ENCODE measurements around the gene MCF2L.
A peak's percentile ranks its signal among the peaks of the same experiment; 100 is the strongest.

MCF2L gene

GRCh38 chr13:112963641-112964040, 5.4 kb upstream of the MCF2L start:
- Mint-ChIP-seq H3K4me3 (no peak overlapping the region), H3K27ac (no peak overlapping the region), H3K9me3 (no peaks in the 10 kb centered on the region), H3K36me3 (no peaks in the 10 kb centered on the region), H3K27me3 (peaks cover 10% of the 10 kb centered on the region), H3K4me1 (peaks cover 10% of the 10 kb centered on the region)
- no peak for DNase-seq (ENCODE audit: low spot score in 2 of 2)
- ATAC-seq (ENCODE audit: low read depth): no peak

- H3K4me3 Mint-ChIP-seq: no peak overlapping the region
- H3K4me1 Mint-ChIP-seq: peaks cover 17% of the 10 kb centered on the region
- H3K36me3 Mint-ChIP-seq: no peaks in the 10 kb centered on the region
- DNase-seq (ENCODE audit: low spot score in 2 of 2) (no peak), ATAC-seq (ENCODE audit: low read depth) (no peak)
- H3K27ac Mint-ChIP-seq: no peak overlapping the region
- H3K9me3 Mint-ChIP-seq: no peaks in the 10 kb centered on the region
- peaks cover 16% of the 10 kb centered on the region for H3K27me3 Mint-ChIP-seq
Observed at GRCh38 chr13:112964971-112965492, 4.0 kb upstream of the MCF2L start.

GRCh38 chr13:112965573-112966115, 3.4 kb upstream of the MCF2L start:
- Mint-ChIP-seq H3K27me3 (peaks cover 20% of the 10 kb centered on the region), H3K27ac (no peak overlapping the region), H3K9me3 (no peaks in the 10 kb centered on the region), H3K4me3 (no peak overlapping the region), H3K4me1 (peaks cover 17% of the 10 kb centered on the region), H3K36me3 (no peaks in the 10 kb centered on the region)
- no peak for DNase-seq (ENCODE audit: low spot score in 2 of 2)
- ATAC-seq (ENCODE audit: low read depth): no peak

GRCh38 chr13:112966776-112967175, 2.2 kb upstream of the MCF2L start:
- DNase-seq (ENCODE audit: low spot score in 2 of 2) (no peak), ATAC-seq (ENCODE audit: low read depth) (no peak)
- H3K4me3 Mint-ChIP-seq: peak overlapping the region; percentile 22
- no peaks in the 10 kb centered on the region for H3K9me3 Mint-ChIP-seq
- H3K27me3 Mint-ChIP-seq: peaks cover 19% of the 10 kb centered on the region
- peaks cover 17% of the 10 kb centered on the region for H3K4me1 Mint-ChIP-seq
- H3K27ac Mint-ChIP-seq: no peak overlapping the region
- no peaks in the 10 kb centered on the region for H3K36me3 Mint-ChIP-seq

- DNase-seq (ENCODE audit: low spot score in 2 of 2): no peak
- peak overlapping the region; percentile 72 for H3K4me3 Mint-ChIP-seq
- peaks cover 18% of the 10 kb centered on the region for H3K4me1 Mint-ChIP-seq
- no peak overlapping the region for H3K27ac Mint-ChIP-seq
- no peaks in the 10 kb centered on the region for H3K36me3 Mint-ChIP-seq
- ATAC-seq (ENCODE audit: low read depth): no peak
- peaks cover 6% of the 10 kb centered on the region for H3K9me3 Mint-ChIP-seq
- H3K27me3 Mint-ChIP-seq: peaks cover 23% of the 10 kb centered on the region
Observed at GRCh38 chr13:112967686-112968379, 1.2 kb upstream of the MCF2L start.

- DNase-seq (ENCODE audit: low spot score in 2 of 2) (peak in 1 of 2 donors; percentile 36), ATAC-seq (ENCODE audit: low read depth) (peak; percentile 59)
- H3K4me3 Mint-ChIP-seq: peak overlapping the region; percentile 72
- no peaks in the 10 kb centered on the region for H3K36me3 Mint-ChIP-seq
- H3K27me3 Mint-ChIP-seq: peaks cover 23% of the 10 kb centered on the region
- peaks cover 6% of the 10 kb centered on the region for H3K9me3 Mint-ChIP-seq
- no peak overlapping the region for H3K27ac Mint-ChIP-seq
- peaks cover 18% of the 10 kb centered on the region for H3K4me1 Mint-ChIP-seq
Observed at GRCh38 chr13:112968380-112968909, 569 bp upstream of the MCF2L start.

GRCh38 chr13:112969692-112970338, 801 bp downstream of the MCF2L start:
- H3K9me3 Mint-ChIP-seq: peaks cover 6% of the 10 kb centered on the region
- DNase-seq (ENCODE audit: low spot score in 2 of 2) (no peak), ATAC-seq (ENCODE audit: low read depth) (no peak)
- H3K4me3 Mint-ChIP-seq: peak overlapping the region; percentile 80
- H3K36me3 Mint-ChIP-seq: peaks cover 3% of the 10 kb centered on the region
- H3K27ac Mint-ChIP-seq: no peak overlapping the region
- H3K27me3 Mint-ChIP-seq: peaks cover 26% of the 10 kb centered on the region
- H3K4me1 Mint-ChIP-seq: peaks cover 18% of the 10 kb centered on the region

GRCh38 chr13:112970552-112971287, 1.7 kb downstream of the MCF2L start:
- Mint-ChIP-seq H3K36me3 (peaks cover 3% of the 10 kb centered on the region), H3K27ac (no peak overlapping the region), H3K27me3 (peaks cover 24% of the 10 kb centered on the region), H3K4me1 (peaks cover 18% of the 10 kb centered on the region), H3K4me3 (no peak overlapping the region), H3K9me3 (peaks cover 6% of the 10 kb centered on the region)
- DNase-seq (ENCODE audit: low spot score in 2 of 2) (no peak), ATAC-seq (ENCODE audit: low read depth) (no peak)

GRCh38 chr13:112971288-112971643, 2.3 kb downstream of the MCF2L start:
- ATAC-seq (ENCODE audit: low read depth): no peak
- peaks cover 18% of the 10 kb centered on the region for H3K4me1 Mint-ChIP-seq
- no peak overlapping the region for H3K4me3 Mint-ChIP-seq
- H3K27ac Mint-ChIP-seq: no peak overlapping the region
- no peak for DNase-seq (ENCODE audit: low spot score in 2 of 2)
- peaks cover 24% of the 10 kb centered on the region for H3K27me3 Mint-ChIP-seq
- H3K36me3 Mint-ChIP-seq: peaks cover 3% of the 10 kb centered on the region
- H3K9me3 Mint-ChIP-seq: peaks cover 6% of the 10 kb centered on the region

- Mint-ChIP-seq H3K27me3 (peaks cover 19% of the 10 kb centered on the region), H3K9me3 (peaks cover 6% of the 10 kb centered on the region), H3K27ac (no peak overlapping the region), H3K36me3 (peaks cover 3% of the 10 kb centered on the region), H3K4me1 (peaks cover 15% of the 10 kb centered on the region), H3K4me3 (no peak overlapping the region)
- no peak for ATAC-seq (ENCODE audit: low read depth)
- DNase-seq (ENCODE audit: low spot score in 2 of 2): no peak
Observed at GRCh38 chr13:112972258-112972657, 3.2 kb downstream of the MCF2L start.

GRCh38 chr13:112972867-112973576, 4.0 kb downstream of the MCF2L start:
- Mint-ChIP-seq H3K9me3 (peaks cover 6% of the 10 kb centered on the region), H3K27me3 (peaks cover 19% of the 10 kb centered on the region), H3K4me1 (peaks cover 12% of the 10 kb centered on the region), H3K36me3 (peaks cover 3% of the 10 kb centered on the region), H3K27ac (no peak overlapping the region), H3K4me3 (no peak overlapping the region)
- DNase-seq (ENCODE audit: low spot score in 2 of 2): no peak
- ATAC-seq (ENCODE audit: low read depth): no peak

- Mint-ChIP-seq H3K4me3 (no peak overlapping the region), H3K27ac (no peak overlapping the region), H3K27me3 (peaks cover 19% of the 10 kb centered on the region), H3K4me1 (peaks cover 10% of the 10 kb centered on the region), H3K9me3 (peaks cover 6% of the 10 kb centered on the region), H3K36me3 (peaks cover 3% of the 10 kb centered on the region)
- ATAC-seq (ENCODE audit: low read depth) (no peak), DNase-seq (ENCODE audit: low spot score in 2 of 2) (no peak)
Observed at GRCh38 chr13:112973577-112973951, 4.5 kb downstream of the MCF2L start.

- peaks cover 10% of the 10 kb centered on the region for H3K4me1 Mint-ChIP-seq
- ATAC-seq (ENCODE audit: low read depth) (no peak), DNase-seq (ENCODE audit: low spot score in 2 of 2) (no peak)
- peaks cover 3% of the 10 kb centered on the region for H3K36me3 Mint-ChIP-seq
- peaks cover 19% of the 10 kb centered on the region for H3K27me3 Mint-ChIP-seq
- H3K4me3 Mint-ChIP-seq: no peak overlapping the region
- no peak overlapping the region for H3K27ac Mint-ChIP-seq
- H3K9me3 Mint-ChIP-seq: peaks cover 6% of the 10 kb centered on the region
Observed at GRCh38 chr13:112974125-112974524, 5.1 kb downstream of the MCF2L start.

All from memory B cell (primary cell).